NCI-H748 (cell line): ENCODE data around the gene SOX10.
"Not testable (repeated sequence)": the region's sequence is repeated elsewhere in the genome, so short reads cannot be mapped to it uniquely, and the experiment has no call there.

Source experiments
- DNase-seq: peaks from one replicate; lab custom pipeline; 2025; ENCODE audit not compliant: unreplicated experiment; lab: John Stamatoyannopoulos, UW

Gene SOX10

DNA sequence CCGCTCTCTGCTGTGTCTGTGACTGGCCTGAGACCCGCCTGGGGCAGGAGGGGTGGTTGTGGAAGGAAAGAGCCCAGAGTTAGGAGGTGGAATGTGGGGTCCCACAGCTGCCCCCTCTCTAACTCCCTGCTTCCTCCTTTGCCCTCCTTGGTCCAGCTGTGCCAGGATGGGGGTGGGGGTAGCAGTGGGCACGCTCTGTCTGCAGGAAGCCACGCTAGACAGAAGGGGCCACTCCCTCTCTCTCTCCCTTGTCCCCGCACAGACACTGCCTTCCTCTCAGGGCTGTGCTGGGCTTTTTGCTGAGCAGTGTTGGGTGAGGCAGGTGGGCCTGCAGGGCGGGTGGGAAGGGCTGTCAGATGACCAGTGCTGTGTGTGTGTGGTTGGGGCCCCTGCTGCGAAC lies 2.0 kb upstream of the SOX10 start:
- DNase-seq, result no peak

GRCh38 chr22:37985751-37986281 lies 1.5 kb upstream of the SOX10 start:
- DNase-seq, result no peak

GRCh38 chr22:37985050-37985585 lies 763 bp upstream of the SOX10 start:
- no peak for DNase-seq

DNA sequence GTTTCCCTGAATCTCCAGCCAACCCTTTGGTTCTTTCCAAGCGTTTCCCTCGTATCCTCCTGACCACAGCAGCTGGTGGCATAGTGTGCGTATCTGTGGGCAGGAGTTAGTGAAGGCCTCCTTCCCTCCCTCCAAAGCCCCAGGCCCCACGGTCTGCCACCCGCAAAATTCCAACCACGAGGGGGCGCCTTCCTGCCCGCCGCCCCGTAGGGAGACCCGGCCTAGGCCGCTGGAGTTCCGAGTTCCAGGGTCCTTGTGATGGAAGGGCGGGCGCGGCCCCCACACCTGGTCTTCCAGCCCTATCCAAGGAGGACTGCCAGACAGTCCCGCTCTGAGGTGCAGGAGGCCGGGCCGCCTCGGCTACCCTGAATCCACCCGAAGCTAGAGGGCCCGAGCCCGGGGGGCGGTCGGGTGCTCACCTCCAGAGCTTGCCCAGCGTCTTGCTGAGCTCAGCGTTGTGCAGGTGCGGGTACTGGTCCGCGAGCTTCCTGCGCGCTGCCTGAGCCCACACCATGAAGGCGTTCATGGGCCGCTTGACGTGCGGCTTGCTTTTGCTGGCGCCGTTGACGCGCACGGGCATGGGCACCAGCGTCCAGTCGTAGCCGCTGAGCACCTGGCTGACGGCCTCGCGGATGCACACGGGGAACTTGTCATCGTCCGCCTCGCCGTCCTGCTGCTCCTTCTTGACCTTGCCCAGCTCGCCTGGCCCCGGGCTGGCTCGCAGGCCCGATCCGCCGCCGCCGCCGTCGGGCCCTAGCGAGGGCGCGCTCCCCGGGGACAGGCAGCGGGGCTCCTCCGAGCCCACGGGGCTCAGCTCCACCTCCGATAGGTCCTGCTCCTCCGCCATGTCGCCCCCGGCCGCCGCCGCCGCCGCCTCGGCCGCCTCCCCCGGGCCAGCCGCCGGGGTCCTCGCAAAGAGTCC lies 1.2 kb downstream of the SOX10 start:
- DNase-seq, result no peak

- DNase-seq, result no peak
Measured at GRCh38 chr22:37982151-37982785, 2.1 kb downstream of the SOX10 start.

- no peak for DNase-seq
Measured at GRCh38 chr22:37981282-37982011, 2.9 kb downstream of the SOX10 start.

DNA sequence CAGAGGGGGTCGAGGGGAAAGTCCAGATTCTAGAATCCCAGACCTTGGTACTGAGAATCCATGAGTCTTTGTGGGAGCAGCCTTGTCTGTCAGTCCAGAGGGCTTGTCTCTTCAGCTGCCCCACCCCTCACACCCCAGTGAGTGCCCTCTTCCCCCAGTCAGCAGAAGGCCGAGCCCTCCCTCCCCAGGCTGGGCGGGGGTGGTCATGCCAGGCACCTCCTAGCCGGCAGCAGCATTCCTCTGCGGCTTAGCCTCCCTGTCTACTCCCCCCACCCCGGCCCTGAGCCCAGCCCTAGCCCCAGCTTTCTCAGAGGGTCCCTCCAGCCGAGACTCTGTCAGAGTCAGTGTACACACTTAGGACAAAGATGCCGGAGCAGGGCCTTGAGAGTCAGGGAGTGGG lies 4.6 kb downstream of the SOX10 start:
- no peak for DNase-seq

DNA sequence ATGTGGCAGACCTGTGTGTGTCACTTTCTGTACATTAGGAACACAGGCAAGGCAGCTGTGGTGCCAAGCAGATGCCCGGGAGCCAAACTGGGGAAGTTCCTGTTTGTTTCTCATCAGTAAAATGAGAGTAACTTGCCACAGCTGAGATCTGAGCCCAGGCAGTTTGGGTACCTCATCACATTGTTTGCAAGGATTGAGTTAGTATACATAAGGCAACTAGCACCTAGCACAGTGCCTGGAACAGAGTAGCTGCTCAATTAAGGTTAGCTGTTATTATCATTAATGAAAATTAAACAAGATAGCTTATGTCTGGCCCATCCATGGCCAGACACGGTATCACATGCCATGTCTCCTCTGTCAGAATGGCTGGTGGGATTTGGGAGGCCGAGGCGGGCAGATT lies 7.8 kb downstream of the SOX10 start:
- no peak for DNase-seq

DNA sequence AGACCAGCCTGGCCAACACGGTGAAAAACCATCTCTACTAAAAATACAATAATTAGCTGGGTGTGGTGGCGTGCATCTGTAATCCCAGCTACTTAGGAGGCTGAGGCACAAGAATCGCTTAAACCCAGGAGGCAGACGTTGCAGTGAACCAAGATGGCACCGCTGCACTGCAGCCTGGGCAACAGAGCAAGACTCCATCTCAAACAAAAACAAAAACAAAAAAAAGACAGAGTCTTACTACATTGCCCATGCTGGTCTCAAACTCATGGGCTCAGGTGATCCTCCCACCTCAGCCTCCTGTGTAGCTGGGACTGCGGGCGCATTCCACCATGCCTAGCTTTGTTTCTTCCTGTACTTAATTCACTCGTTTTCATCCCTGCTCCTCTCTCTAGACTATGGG lies 8.3 kb downstream of the SOX10 start:
- not testable (repeated sequence) for DNase-seq

DNA sequence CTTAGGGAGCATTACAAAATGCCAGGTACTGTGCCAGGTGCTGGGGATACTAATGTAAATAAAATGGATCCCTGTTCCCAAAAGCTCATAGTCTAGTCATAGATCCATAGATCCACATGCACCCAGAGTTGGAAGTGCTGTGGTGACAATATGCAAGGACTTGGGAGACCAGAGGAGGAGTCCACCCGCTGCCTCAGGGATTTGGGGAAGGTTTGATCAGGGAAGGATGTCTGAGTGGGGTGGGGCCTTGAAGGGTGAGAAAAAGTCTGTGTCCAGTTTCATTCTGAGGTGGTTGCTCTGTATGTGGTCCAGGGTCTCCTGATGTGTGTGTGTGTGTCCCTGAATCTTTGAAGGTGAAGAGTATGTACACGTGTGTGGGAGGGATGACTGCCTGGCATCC lies 9.2 kb downstream of the SOX10 start:
- DNase-seq, result no peak

DNA sequence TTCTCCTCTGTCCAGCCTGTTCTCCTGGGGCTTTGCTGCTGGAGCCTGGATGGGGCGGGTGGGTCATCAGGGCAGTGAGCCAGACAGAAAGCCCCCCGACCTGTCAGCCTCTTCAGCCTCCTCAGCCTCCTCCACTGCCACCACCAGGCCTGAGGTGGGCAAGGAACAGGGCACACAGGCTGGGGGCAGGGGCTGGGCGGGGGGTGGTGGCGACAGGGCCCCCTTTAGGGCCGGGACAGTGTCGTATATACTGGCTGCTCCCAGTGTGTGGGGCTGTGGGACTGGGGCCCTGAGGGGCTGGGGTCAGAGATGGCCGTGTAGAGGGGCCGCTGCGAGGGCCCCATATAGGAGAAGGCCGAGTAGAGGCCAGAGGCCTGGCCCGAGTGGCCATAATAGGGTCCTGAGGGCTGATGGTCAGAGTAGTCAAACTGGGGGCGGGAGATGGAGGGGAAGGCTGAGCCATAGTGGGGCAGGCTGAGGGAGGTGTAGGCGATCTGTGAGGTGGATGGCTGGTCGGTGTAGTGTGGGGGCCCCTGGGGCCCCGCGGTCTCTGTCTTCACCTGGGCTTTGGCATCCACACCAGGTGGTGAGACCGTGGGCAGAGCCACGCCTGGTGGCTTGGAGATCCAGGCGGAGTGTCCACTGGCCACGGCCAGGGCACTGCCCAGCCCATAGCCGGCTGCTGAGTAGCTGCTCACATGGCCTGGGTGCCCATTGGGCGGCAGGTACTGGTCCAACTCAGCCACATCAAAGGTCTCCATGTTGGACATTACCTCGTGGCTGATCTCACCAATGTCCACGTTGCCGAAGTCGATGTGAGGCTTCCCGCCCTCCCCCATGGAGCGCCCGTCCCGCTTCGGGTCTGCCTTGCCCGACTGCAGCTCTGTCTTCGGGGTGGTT lies 10.8 kb downstream of the SOX10 start:
- DNase-seq, result no peak

GRCh38 chr22:37972527-37972926 lies 11.8 kb downstream of the SOX10 start:
- no peak for DNase-seq

- DNase-seq, result no peak
Measured at GRCh38 chr22:37971475-37972434, 12.6 kb downstream of the SOX10 start.

DNA sequence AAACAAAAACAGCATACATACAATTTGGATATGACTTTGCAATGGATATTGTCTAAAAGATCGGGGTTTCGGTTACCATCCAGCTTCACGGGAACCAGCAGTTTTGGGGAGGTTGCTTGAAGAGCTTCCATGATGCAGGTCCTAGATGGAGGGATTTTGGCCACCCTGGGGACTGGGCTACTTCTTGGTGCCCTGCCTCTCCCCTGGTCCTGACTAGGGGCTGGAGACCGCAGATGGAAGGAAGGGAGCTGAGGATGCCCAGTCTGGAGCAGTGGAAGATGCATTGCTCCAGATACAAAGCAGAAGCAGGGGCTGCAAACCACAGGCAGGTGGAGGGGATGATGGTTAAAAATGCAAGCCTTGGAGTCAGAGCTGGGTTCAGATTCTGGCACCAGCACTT lies 13.5 kb downstream of the SOX10 start:
- no peak for DNase-seq

DNA sequence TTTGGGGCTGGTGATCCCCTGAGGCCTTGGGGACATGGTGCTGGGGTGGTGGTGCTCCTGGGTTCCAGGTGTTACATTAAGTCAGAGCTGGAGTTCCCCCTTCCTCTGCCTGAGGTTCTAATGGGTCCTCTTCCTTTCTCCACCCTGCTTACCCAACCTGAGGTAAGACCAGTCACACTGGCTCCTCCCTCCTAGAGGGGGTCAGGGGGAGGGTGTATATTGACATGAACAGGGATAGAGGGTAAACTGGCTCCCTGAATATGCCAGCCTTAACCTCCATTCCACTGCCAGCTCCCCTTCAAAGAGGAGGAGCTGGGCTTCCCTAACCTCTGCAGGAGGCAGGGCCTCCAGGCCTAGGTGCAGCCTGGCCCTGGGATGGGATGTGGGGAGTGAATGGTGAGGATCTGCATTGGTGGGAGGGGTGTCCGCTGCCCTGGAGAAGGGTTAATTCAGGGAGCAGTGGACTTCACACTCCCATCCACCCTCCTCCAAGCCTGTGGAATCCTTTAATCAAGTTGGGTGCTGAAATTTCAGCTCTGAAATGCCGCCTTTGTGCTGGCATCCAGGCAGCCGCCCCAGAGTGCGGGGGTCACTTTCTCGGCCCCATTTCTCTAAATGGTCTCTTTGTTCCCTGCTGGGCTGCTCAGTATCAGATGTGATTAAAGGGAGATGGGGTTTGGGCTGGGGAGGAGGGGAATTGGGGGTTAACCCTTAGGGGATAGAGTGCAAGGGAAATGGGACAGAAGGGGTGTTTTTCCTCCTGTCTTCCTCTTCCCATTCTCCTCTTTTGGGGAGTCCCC lies 15.7 kb downstream of the SOX10 start:
- no peak for DNase-seq

GRCh38 chr22:37967637-37968451 lies 16.5 kb downstream of the SOX10 start:
- DNase-seq, result no peak

- DNase-seq, result no peak
Measured at GRCh38 chr22:37967147-37967546, 17.2 kb downstream of the SOX10 start.
